ENCODE data around the gene TPM4.

Gene TPM4

GRCh38 chr19:16067205-16067938 lies 8.9 kb upstream of the TPM4 start:
- TF ChIP-seq FOXM1 (IDR thresholded peaks at IDR 0.05; ENCODE audit: borderline replicate concordance) = no peak
- DNase-seq (ENCODE audit: extremely low spot score) = no peak
- POLR2A ChIA-PET = no interaction called here
- CTCF ChIA-PET = no interaction called here

DNA sequence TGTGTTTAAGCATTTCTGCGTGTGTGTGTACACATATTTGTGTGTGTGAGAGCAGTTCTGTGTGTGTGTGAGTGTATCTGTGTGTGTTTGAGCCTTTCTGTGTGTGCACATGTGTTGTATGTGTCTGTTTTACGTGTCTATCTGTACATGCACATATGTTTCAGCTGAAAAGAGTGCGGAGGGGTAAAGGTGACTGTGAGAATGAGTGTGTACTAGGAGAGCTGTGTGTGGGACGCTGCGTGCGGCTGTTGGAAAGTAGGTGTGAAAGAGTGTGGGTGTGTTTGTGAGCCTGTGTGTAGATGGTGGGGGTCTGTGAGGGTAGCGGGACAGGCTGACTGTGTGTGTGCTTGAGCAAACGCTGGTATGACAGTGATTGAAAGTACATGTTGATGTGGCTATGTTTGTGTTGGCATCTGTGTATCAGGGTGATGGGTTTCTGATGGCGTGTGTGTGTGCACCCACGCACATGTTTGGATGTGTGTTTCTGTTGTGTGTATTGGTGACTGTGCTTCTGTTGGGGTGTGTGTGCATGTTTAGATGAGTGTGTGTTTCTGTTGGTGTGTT lies 7.5 kb upstream of the TPM4 start:
- TF ChIP-seq L3MBTL2 (conservative IDR thresholded peaks at IDR 0.05) (no peak), BHLHE40 (IDR thresholded peaks at IDR 0.05; ENCODE audit: borderline replicate concordance) (no peak), ZNF384 (IDR thresholded peaks at IDR 0.05) (no peak), TARDBP (IDR thresholded peaks at IDR 0.05) (no peak), FOXA1 (IDR thresholded peaks at IDR 0.05) (no peak), LEF1 (IDR thresholded peaks at IDR 0.05; ENCODE audit: borderline replicate concordance) (no peak), CTBP1 (IDR thresholded peaks at IDR 0.05; ENCODE audit: borderline replicate concordance) (no peak), FOXK2 (IDR thresholded peaks at IDR 0.05) (no peak), NFRKB (IDR thresholded peaks at IDR 0.05) (no peak)
- POLR2A ChIA-PET = no interaction called here
- no peak for DNase-seq (ENCODE audit: extremely low spot score)
- CTCF ChIA-PET = no interaction called here

GRCh38 chr19:16069813-16070365 lies 6.4 kb upstream of the TPM4 start:
- TF ChIP-seq TARDBP (IDR thresholded peaks at IDR 0.05) = no peak
- TF ChIP-seq ELF4 (IDR thresholded peaks at IDR 0.05) = no peak
- TF ChIP-seq ARNT (IDR thresholded peaks at IDR 0.05) = no peak
- TF ChIP-seq NFRKB (IDR thresholded peaks at IDR 0.05) = no peak
- TF ChIP-seq FOXA1 (IDR thresholded peaks at IDR 0.05) = no peak
- no peak for TF ChIP-seq L3MBTL2 (conservative IDR thresholded peaks at IDR 0.05)
- TF ChIP-seq FOXK2 (IDR thresholded peaks at IDR 0.05) = no peak
- TF ChIP-seq BHLHE40 (IDR thresholded peaks at IDR 0.05; ENCODE audit: borderline replicate concordance) = no peak
- no peak for TF ChIP-seq HDGF (IDR thresholded peaks at IDR 0.05; ENCODE audit: borderline replicate concordance)
- TF ChIP-seq SUZ12 (IDR thresholded peaks at IDR 0.05) = no peak
- TF ChIP-seq SP1 (IDR thresholded peaks at IDR 0.05) = no peak
- TF ChIP-seq ZNF384 (IDR thresholded peaks at IDR 0.05) = no peak
- no peak for TF ChIP-seq FOXM1 (IDR thresholded peaks at IDR 0.05; ENCODE audit: borderline replicate concordance)
- TF ChIP-seq CTBP1 (IDR thresholded peaks at IDR 0.05; ENCODE audit: borderline replicate concordance) = no peak
- no peak for TF ChIP-seq LEF1 (IDR thresholded peaks at IDR 0.05; ENCODE audit: borderline replicate concordance)
- no peak for TF ChIP-seq PKNOX1 (IDR thresholded peaks at IDR 0.05)
- DNase-seq (ENCODE audit: extremely low spot score) = no peak
- POLR2A ChIA-PET = interaction anchor here (1.2 kb wide), 1 partner anchor 115 kb away, joined by 5 read pairs; the partner anchor contains the start of gene FAM32A
- CTCF ChIA-PET = no interaction called here

GRCh38 chr19:16070366-16070990 lies 5.8 kb upstream of the TPM4 start:
- CTCF ChIA-PET = interaction anchor here (0.5 to 1.9 kb wide), 2 partner anchors 8 to 94 kb away, joined by 4 to 5 read pairs; no protein-coding TSS in a partner anchor
- DNase-seq (ENCODE audit: extremely low spot score) = no peak
- POLR2A ChIA-PET = interaction anchor here (1.2 kb wide), 1 partner anchor 115 kb away, joined by 5 read pairs; the partner anchor contains the start of gene FAM32A
- TF ChIP-seq FOXK2 (IDR thresholded peaks at IDR 0.05) (no peak), NFRKB (IDR thresholded peaks at IDR 0.05) (no peak), SUZ12 (IDR thresholded peaks at IDR 0.05) (no peak), LEF1 (IDR thresholded peaks at IDR 0.05; ENCODE audit: borderline replicate concordance) (no peak), PKNOX1 (IDR thresholded peaks at IDR 0.05) (no peak), SP1 (IDR thresholded peaks at IDR 0.05) (no peak), L3MBTL2 (conservative IDR thresholded peaks at IDR 0.05) (no peak), TARDBP (IDR thresholded peaks at IDR 0.05) (no peak), ZNF384 (IDR thresholded peaks at IDR 0.05) (no peak), FOXA1 (IDR thresholded peaks at IDR 0.05) (no peak)

- no peak for DNase-seq (ENCODE audit: extremely low spot score)
- ChIA-PET POLR2A (interaction anchor here (1.2 kb wide), 1 partner anchor 114 kb away, joined by 5 read pairs; the partner anchor contains the start of gene FAM32A), CTCF (interaction anchor here (0.5 to 1.9 kb wide), 2 partner anchors 9 to 94 kb away, joined by 4 to 5 read pairs; no protein-coding TSS in a partner anchor)
- TF ChIP-seq HDGF (IDR thresholded peaks at IDR 0.05; ENCODE audit: borderline replicate concordance) (no peak), FOXM1 (IDR thresholded peaks at IDR 0.05; ENCODE audit: borderline replicate concordance) (no peak), FOXK2 (IDR thresholded peaks at IDR 0.05) (no peak), L3MBTL2 (conservative IDR thresholded peaks at IDR 0.05) (no peak), ZNF384 (IDR thresholded peaks at IDR 0.05) (no peak), SUZ12 (IDR thresholded peaks at IDR 0.05) (no peak)
Measured at GRCh38 chr19:16071072-16071691, 5.1 kb upstream of the TPM4 start.

GRCh38 chr19:16073481-16073880 lies 2.8 kb upstream of the TPM4 start:
- ChIA-PET CTCF (interaction anchor here (0.6 to 0.7 kb wide), 2 partner anchors 11 to 32 kb away, joined by 3 to 5 read pairs; no protein-coding TSS in a partner anchor), POLR2A (interaction anchor here (0.9 to 1.1 kb wide), 2 partner anchors 9 to 37 kb away, joined by 3 read pairs; no protein-coding TSS in a partner anchor)
- DNase-seq (ENCODE audit: extremely low spot score) = no peak
- TF ChIP-seq ZNF384 (IDR thresholded peaks at IDR 0.05) (no peak), FOXK2 (IDR thresholded peaks at IDR 0.05) (no peak), L3MBTL2 (conservative IDR thresholded peaks at IDR 0.05) (no peak), NFRKB (IDR thresholded peaks at IDR 0.05) (no peak), FOXA1 (IDR thresholded peaks at IDR 0.05) (no peak), SUZ12 (IDR thresholded peaks at IDR 0.05) (no peak), ARNT (IDR thresholded peaks at IDR 0.05) (no peak), LEF1 (IDR thresholded peaks at IDR 0.05; ENCODE audit: borderline replicate concordance) (no peak), BHLHE40 (IDR thresholded peaks at IDR 0.05; ENCODE audit: borderline replicate concordance) (no peak)

All from HEK293T (cell line).